Vagina (tissue), 2 donors: Measurements from ENCODE around the gene LRIF1. TPM values are rescaled to one million over a fixed set of nuclear protein-coding genes. Genes with fewer than 3 reads are reported as not detected.
"Not testable (repeated sequence)": the region's sequence is repeated elsewhere in the genome, so short reads cannot be mapped to it uniquely, and the experiment has no call there.

Experiments
- DNase-seq, 2 donors: peaks; one replicate each; pipeline ENCODE4 v3.0.0-alpha.2; 2017; ENCODE audit errors: extremely low spot score in 2 of 2
- H3K27ac ChIP-seq: fragments of 200-600 bp; sonication (generic); one replicate; pipeline ENCODE4 v1.5.1; 2019
- H3K27me3 ChIP-seq: fragments of 200-600 bp; sonication (generic); one replicate; pipeline ENCODE4 v1.5.1; 2019
- H3K36me3 ChIP-seq, 2 donors: fragments of 200-600 bp; sonication (generic); one replicate each; pipeline ENCODE4 v1.5.1; 2017 to 2019
- H3K4me1 ChIP-seq: fragments of 200-600 bp; sonication (generic); one replicate; pipeline ENCODE4 v1.5.1; 2019
- H3K4me3 ChIP-seq, 2 donors: fragments of 200-600 bp; sonication (generic); 1 replicate in 1 of 2; 2 replicates in 1 of 2; pipeline ENCODE4 v1.5.1; 2016 to 2019
- H3K9me3 ChIP-seq: fragments of 200-600 bp; sonication (generic); one replicate; pipeline ENCODE4 v1.5.1; 2019
- POLR2A ChIP-seq, 2 donors: fragments of 450-650 bp; IDR thresholded peaks; one replicate each; pipeline ENCODE4 v1.6.1; 2017; ENCODE audit warnings: antibody characterized with exemption in 2 of 2, mild to moderate bottlenecking in 2 of 2, moderate library complexity in 2 of 2
- POLR2AphosphoS5 ChIP-seq, 2 donors: sonication (generic); formaldehyde crosslinking; IDR thresholded peaks; one replicate each; pipeline ENCODE4 v1.9.0; 2017; ENCODE audit warnings: antibody characterized with exemption in 2 of 2, mild to moderate bottlenecking in 2 of 2, low read depth in 1 of 2; ENCODE audit not compliant: insufficient read depth in 1 of 2
- intact Hi-C: fragments of 100-400 bp; cut with DNase I; formaldehyde crosslinking; loops from one replicate; pipeline ENCODE4 v1.15.1; 2023
- total RNA-seq: library from RNA; depleted of rRNA; stranded (reverse); fragments of >200 nt; gene quantifications from one replicate; pipeline ENCODE4 v1.2.3, GENCODE V29; 2016
- TF ChIP-seq, protein P1 (sequence below), 3 experiments: fragments of 450-650 bp in 2 of 3; fragments of 200-600 bp in 1 of 3; sonication (generic) in 1 of 3; IDR thresholded peaks; one replicate each; pipeline ENCODE4 v1.5.1; 2017 to 2019; ENCODE audit warnings: antibody characterized with exemption in 3 of 3, mild to moderate bottlenecking in 2 of 3, moderate library complexity in 2 of 3

LRIF1 gene
- total RNA-seq, 1 donor from 2014 or later: 6.9 TPM

DNA sequence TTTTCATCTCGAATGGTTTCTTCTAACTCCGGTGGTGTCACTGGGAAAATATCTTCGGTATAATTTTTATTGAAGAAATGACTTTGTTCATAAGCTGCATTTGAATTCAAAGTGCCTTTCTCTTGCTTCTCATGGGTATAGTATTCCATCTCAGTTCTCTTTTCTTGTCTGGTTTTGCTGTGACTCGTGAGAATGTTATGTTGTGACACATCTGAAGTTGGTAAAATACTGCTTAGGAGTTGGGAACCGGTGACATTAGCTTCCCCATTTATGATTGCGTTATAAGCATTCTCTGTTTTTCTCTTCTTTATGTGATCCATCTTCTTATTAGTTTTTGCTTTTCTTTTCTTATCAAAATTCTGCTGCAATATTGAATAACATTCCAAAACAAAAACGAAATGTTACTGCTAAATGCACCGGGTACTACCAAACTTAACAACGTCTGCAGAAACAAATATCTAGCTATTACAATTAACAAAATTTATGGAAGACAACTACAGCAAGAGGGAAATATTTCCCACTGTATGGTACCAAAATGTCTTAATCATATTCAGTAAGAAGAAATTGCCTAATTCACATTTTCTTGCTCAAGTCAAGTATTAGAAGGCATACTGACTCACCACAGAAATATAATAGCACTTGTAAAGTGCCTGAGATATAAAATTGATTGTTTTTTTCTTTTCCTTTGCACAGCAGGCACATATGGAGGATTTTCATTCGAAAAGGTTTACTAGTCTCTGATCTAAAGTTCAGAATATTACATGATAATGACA is 15.5 kb downstream of the LRIF1 start:
- Histone ChIP-seq H3K4me3 (no peak overlapping the region), H3K36me3 (peaks cover 0 to 27% of the 10 kb centered on the region in 2 donors), H3K9me3 (no peaks in the 10 kb centered on the region), H3K4me1 (no peaks in the 10 kb centered on the region), H3K27ac (no peak overlapping the region), H3K27me3 (no peaks in the 10 kb centered on the region)
- TF ChIP-seq, protein P1, sequence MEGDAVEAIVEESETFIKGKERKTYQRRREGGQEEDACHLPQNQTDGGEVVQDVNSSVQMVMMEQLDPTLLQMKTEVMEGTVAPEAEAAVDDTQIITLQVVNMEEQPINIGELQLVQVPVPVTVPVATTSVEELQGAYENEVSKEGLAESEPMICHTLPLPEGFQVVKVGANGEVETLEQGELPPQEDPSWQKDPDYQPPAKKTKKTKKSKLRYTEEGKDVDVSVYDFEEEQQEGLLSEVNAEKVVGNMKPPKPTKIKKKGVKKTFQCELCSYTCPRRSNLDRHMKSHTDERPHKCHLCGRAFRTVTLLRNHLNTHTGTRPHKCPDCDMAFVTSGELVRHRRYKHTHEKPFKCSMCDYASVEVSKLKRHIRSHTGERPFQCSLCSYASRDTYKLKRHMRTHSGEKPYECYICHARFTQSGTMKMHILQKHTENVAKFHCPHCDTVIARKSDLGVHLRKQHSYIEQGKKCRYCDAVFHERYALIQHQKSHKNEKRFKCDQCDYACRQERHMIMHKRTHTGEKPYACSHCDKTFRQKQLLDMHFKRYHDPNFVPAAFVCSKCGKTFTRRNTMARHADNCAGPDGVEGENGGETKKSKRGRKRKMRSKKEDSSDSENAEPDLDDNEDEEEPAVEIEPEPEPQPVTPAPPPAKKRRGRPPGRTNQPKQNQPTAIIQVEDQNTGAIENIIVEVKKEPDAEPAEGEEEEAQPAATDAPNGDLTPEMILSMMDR (IDR thresholded peaks at IDR 0.05): no peak
- TF ChIP-seq POLR2A (IDR thresholded peaks at IDR 0.05): no peak
- no peak for TF ChIP-seq POLR2AphosphoS5 (IDR thresholded peaks at IDR 0.05; ENCODE audit: insufficient read depth in 1 of 2, low read depth in 1 of 2)
- intact Hi-C loops: no loop called here
- DNase-seq: no peak

DNA sequence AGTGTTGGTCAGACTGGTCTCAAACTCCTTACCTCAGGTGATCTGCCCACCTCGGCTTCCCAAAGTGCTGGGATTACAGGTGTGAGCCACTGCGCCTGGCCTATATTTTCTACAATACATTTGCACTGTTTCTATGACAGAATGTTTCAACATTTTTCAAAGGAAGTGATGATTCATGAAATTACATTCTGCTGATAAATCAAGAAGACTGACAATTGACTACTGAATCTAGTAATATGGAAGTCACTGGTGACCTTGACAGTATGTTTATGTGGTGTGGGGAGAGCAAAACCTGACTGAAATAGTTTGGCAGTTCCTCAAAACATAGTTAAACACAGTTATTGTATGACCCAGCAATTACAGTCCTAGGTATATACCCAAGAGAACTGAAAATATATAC is 18.1 kb downstream of the LRIF1 start:
- intact Hi-C loops: no loop called here
- Histone ChIP-seq H3K27ac (no peak overlapping the region), H3K4me3 (no peak overlapping the region), H3K9me3 (no peaks in the 10 kb centered on the region), H3K4me1 (no peaks in the 10 kb centered on the region), H3K27me3 (no peaks in the 10 kb centered on the region), H3K36me3 (peaks cover 0 to 18% of the 10 kb centered on the region in 2 donors)
- no peak for DNase-seq
- TF ChIP-seq POLR2A (IDR thresholded peaks at IDR 0.05) (no peak), POLR2AphosphoS5 (IDR thresholded peaks at IDR 0.05; ENCODE audit: insufficient read depth in 1 of 2, low read depth in 1 of 2) (no peak)
- TF ChIP-seq, protein P1 (IDR thresholded peaks at IDR 0.05): no peak

DNA sequence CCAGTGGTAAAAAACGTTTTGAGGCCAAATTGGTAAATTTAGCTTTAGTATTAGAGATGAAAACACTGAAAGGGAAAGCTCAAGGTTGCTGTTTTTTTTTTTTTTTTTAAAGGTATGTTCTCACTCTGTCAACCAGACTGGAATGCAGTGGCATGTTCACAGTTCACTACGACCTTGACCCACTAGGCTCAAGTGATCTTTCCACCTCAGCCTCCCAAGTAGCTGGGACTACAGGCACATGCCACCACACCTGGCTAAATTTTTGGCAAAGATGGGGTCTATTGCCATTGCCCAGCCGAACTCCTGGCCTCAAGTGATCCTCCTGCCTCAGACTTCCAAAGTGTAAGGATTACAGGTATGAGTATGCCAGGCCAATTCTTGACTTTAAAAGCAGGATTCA is 18.9 kb downstream of the LRIF1 start:
- H3K36me3 ChIP-seq: peaks cover 0 to 16% of the 10 kb centered on the region in 2 donors
- no peak overlapping the region for H3K27ac ChIP-seq
- H3K4me3 ChIP-seq: no peak overlapping the region
- H3K9me3 ChIP-seq: no peaks in the 10 kb centered on the region
- no peak for DNase-seq
- no peaks in the 10 kb centered on the region for H3K27me3 ChIP-seq
- intact Hi-C loops: no loop called here
- H3K4me1 ChIP-seq: no peaks in the 10 kb centered on the region
- TF ChIP-seq POLR2AphosphoS5 (IDR thresholded peaks at IDR 0.05; ENCODE audit: insufficient read depth in 1 of 2, low read depth in 1 of 2): no peak
- TF ChIP-seq POLR2A (IDR thresholded peaks at IDR 0.05): no peak
- TF ChIP-seq, protein P1 (IDR thresholded peaks at IDR 0.05): no peak

DNA sequence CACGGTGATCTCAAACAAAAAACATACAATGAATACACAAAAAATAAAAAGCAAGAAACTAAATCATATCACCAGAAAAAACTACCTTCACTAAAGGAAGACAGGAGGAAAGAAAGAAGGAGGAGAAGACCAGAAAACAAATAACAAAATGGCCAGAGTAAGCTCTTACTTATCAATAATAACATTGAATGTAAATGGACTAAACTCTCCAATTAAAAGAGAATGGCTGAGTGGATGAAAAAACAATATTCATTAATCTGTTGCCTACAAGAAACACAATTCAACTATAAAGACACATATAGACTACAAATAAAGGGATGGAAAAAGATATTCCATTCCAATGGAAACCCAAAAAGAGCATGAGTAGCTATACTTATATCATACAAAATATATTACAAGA is 27.2 kb downstream of the LRIF1 start:
- H3K9me3 ChIP-seq: no peaks in the 10 kb centered on the region
- TF ChIP-seq POLR2AphosphoS5 (IDR thresholded peaks at IDR 0.05; ENCODE audit: insufficient read depth in 1 of 2, low read depth in 1 of 2) (no peak), POLR2A (IDR thresholded peaks at IDR 0.05) (no peak)
- TF ChIP-seq, protein P1 (IDR thresholded peaks at IDR 0.05): no peak
- H3K27ac ChIP-seq: no peak overlapping the region
- no peaks in the 10 kb centered on the region for H3K4me1 ChIP-seq
- DNase-seq: no peak
- no peaks in the 10 kb centered on the region for H3K36me3 ChIP-seq
- H3K4me3 ChIP-seq: no peak overlapping the region
- intact Hi-C loops: no loop called here
- H3K27me3 ChIP-seq: no peaks in the 10 kb centered on the region

DNA sequence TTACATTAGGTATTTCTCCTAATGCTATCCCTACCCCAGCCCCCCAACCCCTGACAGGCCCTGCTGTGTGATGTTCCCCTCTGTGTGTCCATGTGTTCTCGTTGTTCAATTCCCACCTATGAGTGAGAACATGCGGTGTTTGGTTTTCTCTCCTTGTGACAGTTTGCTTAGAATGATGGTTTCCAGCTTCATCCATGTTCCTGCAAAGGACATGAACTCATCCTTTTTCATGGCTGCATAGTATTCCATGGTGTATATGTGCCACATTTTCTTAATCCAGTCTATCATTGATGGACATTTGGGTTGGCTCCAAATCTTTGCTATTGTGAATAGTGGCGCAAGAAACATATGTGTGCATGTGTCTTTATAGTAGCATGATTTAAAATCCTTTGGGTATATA is 32.6 kb downstream of the LRIF1 start:
- H3K4me3 ChIP-seq, H3K36me3 ChIP-seq, DNase-seq, intact Hi-C loops, H3K27ac ChIP-seq, H3K27me3 ChIP-seq, H3K4me1 ChIP-seq, H3K9me3 ChIP-seq: not testable (repeated sequence)
